ENCODE results near the gene PGPEP1.

GRCh38 chr19:18373892-18374629 lies 33.7 kb downstream of the PGPEP1 start:
- TF ChIP-seq POLR2AphosphoS5 (IDR thresholded peaks at IDR 0.05; ENCODE audit: low read depth, low read length) (peak; percentile 34; the same call in 1 of the 2 replicates), SIN3A (IDR thresholded peaks at IDR 0.05; ENCODE audit: borderline replicate concordance, low read depth, low read length) (0 out of 2 replicates have a peak, but pooled peaks have one; percentile 17), CTCF (IDR thresholded peaks at IDR 0.05) (no peak), NFIC (IDR thresholded peaks at IDR 0.05; ENCODE audit: borderline replicate concordance) (peak; percentile 58; the same call in 1 of the 2 replicates), USF2 (IDR thresholded peaks at IDR 0.05; ENCODE audit: borderline replicate concordance, low read depth, low read length) (no peak; the same call in 1 of the 2 replicates), EP300 (IDR thresholded peaks at IDR 0.05; ENCODE audit: borderline replicate concordance in 1 of 2, low read depth in 1 of 2, low read length in 1 of 2) (peak; percentile 41 to 70; a peak in 3 of 4 replicates), CHD2 (IDR thresholded peaks at IDR 0.05; ENCODE audit: low read length, partially characterized antibody) (no peak), TAF1 (IDR thresholded peaks at IDR 0.05; ENCODE audit: borderline replicate concordance, low read depth, low read length) (peak; percentile 11; the same call in 1 of the 2 replicates), RXRA (IDR thresholded peaks at IDR 0.05; ENCODE audit: borderline replicate concordance, low read depth) (peak; percentile 80; the same call in 1 of the 2 replicates), GABPA (IDR thresholded peaks at IDR 0.05; ENCODE audit: low read depth) (peak; percentile 83), MAX (IDR thresholded peaks at IDR 0.05; ENCODE audit: low read depth) (peak; percentile 99), SMC3 (IDR thresholded peaks at IDR 0.05; ENCODE audit: low read depth, low read length) (no peak)

All from SK-N-SH (cell line).